ENCODE results near the gene CLTC.

Gene CLTC

DNA sequence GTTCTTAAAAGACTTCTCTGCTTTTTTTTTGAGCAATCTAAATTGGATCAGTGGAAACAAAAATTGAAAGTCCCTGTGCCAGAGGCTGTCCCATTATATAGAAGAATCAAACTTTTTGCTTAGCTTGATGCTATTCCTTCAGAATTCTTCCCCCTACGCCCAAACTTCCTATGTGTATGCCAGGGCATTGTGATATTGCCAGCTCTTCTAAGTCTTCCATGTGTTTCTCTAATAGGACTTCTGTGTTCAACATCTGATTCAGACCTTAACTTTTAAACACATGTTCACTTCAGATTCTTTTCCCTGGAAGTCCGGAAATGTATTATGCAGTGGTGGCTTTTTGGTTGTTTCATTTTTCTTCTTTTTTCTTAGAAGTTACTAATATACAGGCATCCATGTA, 68.8 kb downstream of the CLTC start:
- Mint-ChIP-seq H3K9me3 (no peaks in the 10 kb centered on the region), H3K27me3 (no peaks in the 10 kb centered on the region), H3K27ac (peak overlapping the region in 1 of 2 donors; percentile 93), H3K4me1 (peaks cover 8% of the 10 kb centered on the region), H3K4me3 (no peak overlapping the region)
- ATAC-seq (no peak), DNase-seq (no peak)

DNA sequence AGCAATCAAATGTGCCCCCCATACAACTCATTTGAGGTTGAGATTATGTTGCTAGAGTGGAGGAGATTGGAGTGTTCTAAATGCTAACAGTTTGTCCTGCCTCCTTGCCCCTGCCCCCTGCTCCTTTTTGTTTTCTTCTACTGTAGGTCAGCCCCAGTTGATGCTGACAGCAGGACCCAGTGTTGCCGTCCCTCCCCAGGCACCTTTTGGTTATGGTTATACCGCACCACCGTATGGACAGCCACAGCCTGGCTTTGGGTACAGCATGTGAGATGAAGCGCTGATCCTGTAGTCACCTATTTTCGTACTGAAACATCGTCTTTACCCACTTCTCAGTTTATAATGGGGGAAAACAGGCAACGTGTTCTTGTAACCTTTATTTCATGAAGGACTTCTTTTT, 73.9 kb downstream of the CLTC start:
- Mint-ChIP-seq H3K4me1 (peaks cover 28% of the 10 kb centered on the region), H3K4me3 (no peak overlapping the region), H3K9me3 (no peaks in the 10 kb centered on the region), H3K27me3 (no peaks in the 10 kb centered on the region), H3K27ac (peak overlapping the region; percentile 4 to 56)
- DNase-seq (no peak), ATAC-seq (no peak)

DNA sequence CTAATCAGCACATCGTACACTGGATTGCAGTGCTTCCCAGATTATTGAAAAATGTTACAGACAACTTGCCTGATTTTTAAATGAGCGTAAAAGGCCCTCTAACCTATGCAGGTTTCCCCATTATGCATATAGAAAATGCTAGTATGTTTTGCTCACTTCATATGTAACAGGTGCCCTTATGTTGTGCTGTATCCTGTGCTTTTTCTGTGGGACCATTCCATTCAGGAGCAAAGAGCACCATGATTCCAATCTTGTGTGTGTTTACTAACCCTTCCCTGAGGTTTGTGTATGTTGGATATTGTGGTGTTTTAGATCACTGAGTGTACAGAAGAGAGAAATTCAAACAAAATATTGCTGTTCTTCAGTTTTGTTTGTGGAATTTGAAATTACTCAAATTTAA, 74.6 kb downstream of the CLTC start:
- Mint-ChIP-seq H3K27ac (peak overlapping the region; percentile 57 to 93), H3K9me3 (no peaks in the 10 kb centered on the region), H3K27me3 (no peaks in the 10 kb centered on the region), H3K4me1 (peaks cover 36% of the 10 kb centered on the region), H3K4me3 (no peak overlapping the region)
- ATAC-seq: no peak
- no peak for DNase-seq

DNA sequence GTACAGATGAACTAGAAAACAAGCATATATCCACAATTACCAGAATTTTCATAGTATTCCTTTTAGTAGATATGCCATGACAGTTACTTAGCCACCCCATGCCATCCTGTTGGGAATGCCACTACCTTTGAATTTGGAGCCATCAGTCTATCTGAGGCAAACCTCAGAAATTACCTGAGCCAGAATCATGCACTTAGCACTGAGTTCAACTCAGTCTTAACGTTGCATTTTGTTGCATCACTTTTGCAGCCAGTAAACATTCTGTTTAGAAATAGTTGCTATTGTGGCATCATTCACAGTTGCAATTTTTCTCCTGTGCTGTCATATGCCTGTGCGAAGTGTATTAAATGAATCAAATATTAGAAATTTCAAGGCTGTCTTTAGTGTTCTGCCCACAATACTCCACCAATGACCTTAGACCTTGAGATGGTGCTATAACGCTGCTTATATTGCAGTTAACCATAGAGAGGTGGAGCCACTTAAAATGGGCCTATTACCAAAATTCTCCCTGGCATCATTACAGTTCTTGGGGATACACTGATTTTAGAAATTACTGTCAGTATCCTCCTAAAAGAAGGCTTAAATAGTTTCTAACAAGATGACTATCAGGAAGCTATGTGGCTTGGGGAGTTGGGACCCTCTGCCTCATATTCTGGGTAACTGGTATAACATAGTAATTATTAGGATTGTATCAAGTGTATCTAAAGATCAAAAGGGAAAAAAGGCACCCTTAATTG, 76.4 kb downstream of the CLTC start:
- Mint-ChIP-seq H3K9me3 (no peaks in the 10 kb centered on the region), H3K4me3 (no peak overlapping the region), H3K27me3 (no peaks in the 10 kb centered on the region), H3K27ac (peak overlapping the region; percentile 92 to 94), H3K4me1 (peaks cover 53% of the 10 kb centered on the region)
- ATAC-seq (peak; percentile 57), DNase-seq (no peak)

GRCh38 chr17:59696682-59697277, 77.1 kb downstream of the CLTC start:
- no peaks in the 10 kb centered on the region for H3K27me3 Mint-ChIP-seq
- H3K9me3 Mint-ChIP-seq: no peaks in the 10 kb centered on the region
- no peak overlapping the region for H3K4me3 Mint-ChIP-seq
- peaks cover 60% of the 10 kb centered on the region for H3K4me1 Mint-ChIP-seq
- ATAC-seq (no peak), DNase-seq (no peak)
- peak overlapping the region; percentile 92 to 94 for H3K27ac Mint-ChIP-seq

DNA sequence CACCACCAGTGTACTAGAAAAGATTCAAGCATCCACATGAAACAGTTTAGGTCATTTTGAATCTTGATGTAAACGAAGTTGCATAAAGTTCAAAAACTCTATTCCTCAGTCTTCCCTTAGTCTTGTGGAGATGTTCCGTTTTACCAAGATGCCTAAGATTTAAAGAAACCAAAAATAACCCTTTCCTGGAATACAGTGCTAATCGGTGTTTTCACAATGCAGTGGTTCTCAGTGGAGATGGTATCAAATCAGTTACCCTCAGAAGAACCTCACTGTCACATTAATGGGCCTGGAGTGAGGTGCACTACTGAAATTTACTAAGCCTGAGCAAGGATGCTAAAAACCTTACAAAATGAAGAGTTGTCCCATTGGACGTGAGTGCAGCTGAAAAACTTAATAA, 78.4 kb downstream of the CLTC start:
- Mint-ChIP-seq H3K4me1 (peaks cover 74% of the 10 kb centered on the region), H3K4me3 (peak overlapping the region in 1 of 2 donors; percentile 7), H3K27me3 (no peaks in the 10 kb centered on the region), H3K9me3 (no peaks in the 10 kb centered on the region), H3K27ac (peak overlapping the region; percentile 13 to 84)
- DNase-seq (no peak), ATAC-seq (no peak)

DNA sequence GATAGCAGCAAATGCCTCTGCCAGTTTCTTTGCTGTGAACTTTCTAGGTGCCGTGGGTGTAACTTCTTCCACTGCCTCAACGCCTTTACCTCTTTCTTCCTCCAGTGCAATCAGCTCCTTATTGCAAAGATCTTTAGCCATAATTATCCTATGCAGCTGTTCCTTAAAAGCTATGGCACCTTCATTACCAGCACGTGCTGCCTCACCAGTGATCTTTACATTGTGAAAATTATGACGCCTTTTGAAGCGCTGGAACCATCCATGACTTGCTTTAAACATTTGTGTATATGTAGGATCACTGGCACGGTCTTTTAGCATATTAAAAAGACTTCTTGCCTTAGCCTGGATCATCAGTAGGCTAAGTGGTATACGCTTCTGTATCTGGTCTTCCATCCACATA, 79.5 kb downstream of the CLTC start:
- Mint-ChIP-seq H3K27me3 (no peaks in the 10 kb centered on the region), H3K4me3 (peak overlapping the region in 1 of 2 donors; percentile 1), H3K27ac (peak overlapping the region in 1 of 2 donors; percentile 58), H3K4me1 (peaks cover 85% of the 10 kb centered on the region), H3K9me3 (no peaks in the 10 kb centered on the region)
- DNase-seq: no peak
- ATAC-seq: no peak

DNA sequence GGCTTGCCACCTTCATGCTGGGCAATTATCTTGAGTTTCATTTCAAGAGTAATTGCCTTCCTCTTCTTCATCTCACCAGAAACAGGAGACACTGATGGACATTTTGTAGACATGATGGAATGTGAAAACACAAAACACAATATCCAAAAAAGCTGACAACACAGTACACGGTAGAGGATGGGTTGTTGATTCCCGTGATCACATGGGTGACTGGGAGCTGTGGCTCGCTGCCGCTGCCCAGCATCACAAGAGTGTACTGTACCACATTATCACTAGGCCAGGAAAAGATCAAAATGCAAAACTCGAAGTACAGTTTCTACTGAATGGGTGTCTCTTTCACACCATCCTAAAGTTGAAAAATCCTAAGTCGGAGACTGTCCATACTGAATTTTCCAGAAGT, 80.1 kb downstream of the CLTC start:
- Mint-ChIP-seq H3K9me3 (no peaks in the 10 kb centered on the region), H3K4me1 (peaks cover 85% of the 10 kb centered on the region), H3K27ac (peak overlapping the region in 1 of 2 donors; percentile 30), H3K27me3 (no peaks in the 10 kb centered on the region), H3K4me3 (no peak overlapping the region)
- no peak for DNase-seq
- ATAC-seq: no peak

DNA sequence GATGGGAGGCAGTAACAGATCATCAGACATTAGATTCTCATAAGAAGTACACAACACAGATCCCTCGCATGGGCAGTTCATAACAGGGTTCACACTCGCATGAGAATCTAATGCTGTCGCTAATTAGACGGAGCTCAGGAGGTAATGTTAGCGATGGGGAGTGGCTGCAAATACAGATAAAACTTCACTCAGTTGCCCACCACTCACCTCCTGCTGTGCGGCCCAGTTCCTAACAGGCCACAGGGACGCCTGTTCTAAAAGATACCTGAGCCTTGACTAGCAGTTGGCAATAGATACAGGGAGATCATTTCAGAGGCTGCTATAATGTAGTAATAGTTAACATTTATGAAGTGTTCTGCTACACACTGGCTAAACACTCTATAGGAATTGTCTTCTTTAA, 82.6 kb downstream of the CLTC start:
- ATAC-seq (no peak), DNase-seq (no peak)
- no peak overlapping the region for H3K27ac Mint-ChIP-seq
- H3K4me1 Mint-ChIP-seq: peaks cover 94% of the 10 kb centered on the region
- H3K4me3 Mint-ChIP-seq: no peak overlapping the region
- no peaks in the 10 kb centered on the region for H3K27me3 Mint-ChIP-seq
- no peaks in the 10 kb centered on the region for H3K9me3 Mint-ChIP-seq

- no peaks in the 10 kb centered on the region for H3K9me3 Mint-ChIP-seq
- ATAC-seq (peak; percentile 99), DNase-seq (peak; percentile 93 to 97)
- H3K27me3 Mint-ChIP-seq: no peaks in the 10 kb centered on the region
- H3K4me3 Mint-ChIP-seq: peak within 1 kb of the TSS; percentile 94 to 99
- H3K4me1 Mint-ChIP-seq: peaks cover 57% of the 10 kb centered on the region
- H3K27ac Mint-ChIP-seq: peak within 1 kb of the TSS; percentile 98 to 99
Observed at GRCh38 chr17:59707149-59707970, 87.7 kb downstream of the CLTC start, which contains the start of the genes PTRH2 and VMP1. TSS of gene PTRH2 (minus strand) at chr17:59707430. CDS start at chr17:59697978, 9,452 bp downstream. TSS of gene VMP1 (plus strand) at chr17:59707654. CDS start at chr17:59731447, 23,793 bp downstream.

DNA sequence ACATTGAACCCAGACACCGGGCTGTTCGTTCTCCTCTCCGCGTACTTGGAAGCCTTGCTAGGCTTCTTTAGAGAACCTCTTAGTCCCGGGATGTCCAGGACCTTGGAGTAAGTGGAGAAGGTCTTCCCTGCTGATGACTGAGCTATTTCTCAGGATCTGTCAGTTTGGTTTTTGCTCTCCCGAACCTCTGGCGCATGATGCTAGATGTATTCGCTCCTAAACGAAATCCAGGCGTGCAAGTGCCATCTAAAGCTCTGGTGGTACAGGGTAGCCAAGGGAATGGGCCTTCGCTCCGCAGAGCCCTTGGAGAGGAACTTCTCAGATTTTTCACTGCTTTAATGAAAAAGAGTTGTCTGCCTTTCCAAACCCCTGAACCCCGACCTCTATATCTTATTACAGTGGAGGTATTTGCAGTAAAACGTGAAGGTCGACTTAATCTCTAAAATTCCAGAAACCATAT, 88.3 kb downstream of the CLTC start:
- Mint-ChIP-seq H3K4me1 (peaks cover 57% of the 10 kb centered on the region), H3K4me3 (peak overlapping the region; percentile 94 to 99), H3K27ac (peak overlapping the region; percentile 98 to 99), H3K9me3 (no peaks in the 10 kb centered on the region), H3K27me3 (no peaks in the 10 kb centered on the region)
- DNase-seq: no peak
- ATAC-seq: no peak

- ATAC-seq: no peak
- no peak for DNase-seq
- peaks cover 30% of the 10 kb centered on the region for H3K4me1 Mint-ChIP-seq
- no peak overlapping the region for H3K27ac Mint-ChIP-seq
- H3K27me3 Mint-ChIP-seq: no peaks in the 10 kb centered on the region
- no peak overlapping the region for H3K4me3 Mint-ChIP-seq
- H3K9me3 Mint-ChIP-seq: no peaks in the 10 kb centered on the region
Observed at GRCh38 chr17:59711936-59712335, 92.2 kb downstream of the CLTC start.

- no peak overlapping the region for H3K4me3 Mint-ChIP-seq
- ATAC-seq (no peak), DNase-seq (no peak)
- H3K27me3 Mint-ChIP-seq: no peaks in the 10 kb centered on the region
- no peaks in the 10 kb centered on the region for H3K9me3 Mint-ChIP-seq
- no peak overlapping the region for H3K27ac Mint-ChIP-seq
- H3K4me1 Mint-ChIP-seq: peaks cover 30% of the 10 kb centered on the region
Observed at GRCh38 chr17:59712862-59713261, 93.2 kb downstream of the CLTC start.

- DNase-seq: no peak
- no peak for ATAC-seq
Observed at GRCh38 chr17:59714255-59714654, 94.6 kb downstream of the CLTC start.

DNA sequence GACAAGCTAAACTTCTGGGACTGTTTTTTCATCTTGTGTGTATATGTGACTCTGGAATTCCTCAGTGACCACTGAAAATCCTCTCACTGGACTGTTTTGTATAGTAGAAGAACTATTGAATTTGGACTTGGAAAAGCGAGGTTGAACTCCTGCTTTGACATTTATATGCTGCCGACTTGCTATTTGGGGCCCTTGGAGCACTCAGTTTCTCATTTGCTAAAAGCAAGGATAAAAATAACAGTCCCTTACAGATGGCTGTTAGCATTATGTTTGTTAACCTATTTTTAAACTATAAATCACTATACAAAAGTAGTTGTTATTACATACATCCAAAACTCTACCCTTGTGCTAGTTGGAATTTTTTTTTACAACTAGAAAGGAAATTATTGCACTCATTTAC, 96.7 kb downstream of the CLTC start:
- H3K27ac Mint-ChIP-seq: no peak overlapping the region
- no peaks in the 10 kb centered on the region for H3K27me3 Mint-ChIP-seq
- H3K4me3 Mint-ChIP-seq: no peak overlapping the region
- no peaks in the 10 kb centered on the region for H3K9me3 Mint-ChIP-seq
- ATAC-seq (no peak), DNase-seq (no peak)
- peaks cover 16% of the 10 kb centered on the region for H3K4me1 Mint-ChIP-seq

More at GRCh38 chr17:59714255-59714654, 94.6 kb downstream of the CLTC start:
- Mint-ChIP-seq H3K27ac (no peak overlapping the region), H3K4me3 (no peak overlapping the region), H3K9me3 (no peaks in the 10 kb centered on the region), H3K4me1 (peaks cover 23% of the 10 kb centered on the region), H3K27me3 (no peaks in the 10 kb centered on the region)

GRCh38 chr17:59719526-59719925, 99.8 kb downstream of the CLTC start:
- Mint-ChIP-seq H3K27me3 (no peaks in the 10 kb centered on the region), H3K27ac (no peak overlapping the region), H3K4me1 (peaks cover 16% of the 10 kb centered on the region), H3K9me3 (no peaks in the 10 kb centered on the region), H3K4me3 (no peak overlapping the region)
- ATAC-seq (no peak), DNase-seq (no peak)

All from stimulated activated naive CD8-positive, alpha-beta T cell treated with anti-CD3 and anti-CD28 coated beads, Interleukin-15, amount 100 ng/mL, for 72 hours (primary cell).